Natural killer cell (primary cell): ENCODE data around the gene FBN1. TPM values are rescaled to one million over a fixed set of nuclear protein-coding genes. Genes with fewer than 3 reads are reported as not detected.

Experiments used
- ATAC-seq, 3 donors: fragments of 150-1000 bp in 2 of 3; fragments of 200-7000 bp in 1 of 3; cut with Tn5 transposase; 1 replicate in 1 of 3; 2 replicates in 2 of 3; pipeline ENCODE4 v1.10.0; 2021; ENCODE audit warnings: mild to moderate bottlenecking in 2 of 3, moderate library complexity in 2 of 3
- DNase-seq, 2 donors: peaks; one replicate each; pipeline versions ENCODE4 v3.0.0 to v3.0.0-alpha.2; 2013 to 2021; ENCODE audit warnings: mixed read lengths in 1 of 2
- H3K27ac ChIP-seq: one replicate; pipeline ENCODE4 v1.5.1; 2013; ENCODE audit warnings: mild to moderate bottlenecking, low read length
- H3K27me3 ChIP-seq: one replicate; pipeline ENCODE4 v1.6.1; 2013; ENCODE audit warnings: low read length; ENCODE audit not compliant: control insufficient read depth, insufficient read depth
- H3K36me3 ChIP-seq: one replicate; pipeline ENCODE4 v1.6.1; 2013; ENCODE audit warnings: low read length; ENCODE audit not compliant: control insufficient read depth, insufficient read depth
- H3K4me1 ChIP-seq: one replicate; pipeline ENCODE4 v1.6.1; 2013; ENCODE audit warnings: low read length; ENCODE audit not compliant: control insufficient read depth, insufficient read depth
- H3K4me3 ChIP-seq: one replicate; pipeline ENCODE4 v1.5.1; 2013; ENCODE audit warnings: low read length
- H3K9me3 ChIP-seq: one replicate; pipeline ENCODE4 v1.6.1; 2013; ENCODE audit warnings: low read length; ENCODE audit not compliant: control insufficient read depth, insufficient read depth
- H3K27ac Mint-ChIP-seq, 2 donors: one replicate each; pipeline ENCODE4 v1.8.0; 2022; ENCODE audit warnings: mild to moderate bottlenecking in 2 of 2, mixed read lengths in 2 of 2, moderate library complexity in 1 of 2
- H3K27me3 Mint-ChIP-seq, 2 donors: one replicate each; pipeline ENCODE4 v1.8.0; 2022; ENCODE audit warnings: low read depth in 2 of 2, mixed read lengths in 2 of 2
- H3K36me3 Mint-ChIP-seq: one replicate; pipeline ENCODE4 v1.8.0; 2022; ENCODE audit warnings: mixed read lengths
- H3K4me1 Mint-ChIP-seq, 2 donors: one replicate each; pipeline ENCODE4 v1.8.0; 2022; ENCODE audit warnings: mixed read lengths in 2 of 2
- H3K4me3 Mint-ChIP-seq: one replicate; pipeline ENCODE4 v1.8.0; 2022; ENCODE audit warnings: mild to moderate bottlenecking, moderate library complexity, mixed read lengths
- H3K9me3 Mint-ChIP-seq, 2 donors: one replicate each; pipeline ENCODE4 v1.8.0; 2022; ENCODE audit warnings: mixed read lengths in 2 of 2
- WGBS: methylation state at CpG from one replicate; pipeline ENCODE4 v1.1.7; 2013; ENCODE audit warnings: missing lambda C conversion rate; ENCODE audit not compliant: insufficient coverage; 5-methylcytosine and 5-hydroxymethylcytosine counted together
- intact Hi-C: fragments of 100-400 bp; cut with micrococcal nuclease; formaldehyde crosslinking; loops from one replicate; pipeline ENCODE4 v1.14.2; 2022
- total RNA-seq, 4 donors: library from RNA; stranded (reverse); fragments of 120-200 nt in 1 of 4; gene quantifications; one replicate each; pipeline versions ENCODE4 v1.2.3 to v1.2.4, GENCODE V29; 2013 to 2022
- TF ChIP-seq, protein P1 (sequence below): fragments of 200-600 bp; IDR thresholded peaks from one replicate; pipeline ENCODE4 v1.8.0; 2022; ENCODE audit warnings: antibody characterized with exemption

FBN1 gene
- total RNA-seq, 3 donors from 2014 or later (not counting 1 experiment from before 2014, with no cell fraction given) = 0.33 to 0.54 (median 0.33) TPM

GRCh38 chr15:48604567-48604966 is 40.9 kb downstream of the FBN1 start:
- Mint-ChIP-seq H3K4me3 (no peak overlapping the region), H3K27me3 (no peaks in the 10 kb centered on the region), H3K27ac (no peak overlapping the region), H3K9me3 (peaks cover 0 to 2% of the 10 kb centered on the region in 2 donors), H3K36me3 (no peaks in the 10 kb centered on the region), H3K4me1 (no peaks in the 10 kb centered on the region)
- intact Hi-C loops = no loop called here
- no peak for ATAC-seq
- H3K27ac ChIP-seq = no peak overlapping the region
- DNase-seq = no peak
- H3K4me3 ChIP-seq = no peak overlapping the region
- no peaks in the 10 kb centered on the region for H3K9me3 ChIP-seq
- TF ChIP-seq, protein P1, sequence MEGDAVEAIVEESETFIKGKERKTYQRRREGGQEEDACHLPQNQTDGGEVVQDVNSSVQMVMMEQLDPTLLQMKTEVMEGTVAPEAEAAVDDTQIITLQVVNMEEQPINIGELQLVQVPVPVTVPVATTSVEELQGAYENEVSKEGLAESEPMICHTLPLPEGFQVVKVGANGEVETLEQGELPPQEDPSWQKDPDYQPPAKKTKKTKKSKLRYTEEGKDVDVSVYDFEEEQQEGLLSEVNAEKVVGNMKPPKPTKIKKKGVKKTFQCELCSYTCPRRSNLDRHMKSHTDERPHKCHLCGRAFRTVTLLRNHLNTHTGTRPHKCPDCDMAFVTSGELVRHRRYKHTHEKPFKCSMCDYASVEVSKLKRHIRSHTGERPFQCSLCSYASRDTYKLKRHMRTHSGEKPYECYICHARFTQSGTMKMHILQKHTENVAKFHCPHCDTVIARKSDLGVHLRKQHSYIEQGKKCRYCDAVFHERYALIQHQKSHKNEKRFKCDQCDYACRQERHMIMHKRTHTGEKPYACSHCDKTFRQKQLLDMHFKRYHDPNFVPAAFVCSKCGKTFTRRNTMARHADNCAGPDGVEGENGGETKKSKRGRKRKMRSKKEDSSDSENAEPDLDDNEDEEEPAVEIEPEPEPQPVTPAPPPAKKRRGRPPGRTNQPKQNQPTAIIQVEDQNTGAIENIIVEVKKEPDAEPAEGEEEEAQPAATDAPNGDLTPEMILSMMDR = no peak
- H3K36me3 ChIP-seq = no peaks in the 10 kb centered on the region
- H3K27me3 ChIP-seq = no peaks in the 10 kb centered on the region
- H3K4me1 ChIP-seq = no peaks in the 10 kb centered on the region

DNA sequence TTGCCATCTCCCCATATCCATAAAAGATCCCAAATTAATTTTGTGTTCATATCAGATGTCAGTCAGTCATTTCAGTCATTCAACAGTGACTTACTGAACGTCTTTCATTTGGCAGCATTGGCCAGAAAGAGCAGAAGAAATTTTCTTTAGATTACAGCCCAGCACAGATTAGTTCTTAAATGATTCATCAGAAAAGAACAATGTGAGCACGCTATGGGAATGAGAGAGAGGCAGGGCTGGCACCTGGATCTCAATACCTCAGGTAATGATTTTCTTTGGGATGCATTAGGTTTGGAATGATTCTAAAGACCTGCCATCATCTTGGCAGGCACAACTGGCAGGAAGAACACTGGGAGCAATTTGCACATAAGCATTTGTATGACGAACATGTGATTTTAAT is 41.6 kb downstream of the FBN1 start:
- Histone ChIP-seq H3K27ac (no peak overlapping the region), H3K4me1 (no peaks in the 10 kb centered on the region), H3K36me3 (no peaks in the 10 kb centered on the region), H3K27me3 (no peaks in the 10 kb centered on the region), H3K4me3 (no peak overlapping the region), H3K9me3 (no peaks in the 10 kb centered on the region)
- Mint-ChIP-seq H3K4me1 (no peaks in the 10 kb centered on the region), H3K9me3 (peaks cover 0 to 2% of the 10 kb centered on the region in 2 donors), H3K36me3 (no peaks in the 10 kb centered on the region), H3K4me3 (no peak overlapping the region), H3K27me3 (no peaks in the 10 kb centered on the region), H3K27ac (no peak overlapping the region)
- no peak for ATAC-seq
- DNase-seq = no peak
- intact Hi-C loops = no loop called here
- TF ChIP-seq, protein P1 = no peak
- 86% methylated on average over 3 of the region's 3 CpGs for WGBS

GRCh38 chr15:48603123-48603500 is 42.4 kb downstream of the FBN1 start:
- no peak overlapping the region for H3K4me3 ChIP-seq
- Mint-ChIP-seq H3K9me3 (peaks cover 0 to 2% of the 10 kb centered on the region in 2 donors), H3K36me3 (no peaks in the 10 kb centered on the region), H3K27ac (no peak overlapping the region), H3K4me1 (no peaks in the 10 kb centered on the region), H3K27me3 (no peaks in the 10 kb centered on the region), H3K4me3 (no peak overlapping the region)
- DNase-seq = no peak
- H3K36me3 ChIP-seq = no peaks in the 10 kb centered on the region
- H3K4me1 ChIP-seq = no peaks in the 10 kb centered on the region
- H3K9me3 ChIP-seq = no peaks in the 10 kb centered on the region
- ATAC-seq = no peak
- intact Hi-C loops = no loop called here
- 94% methylated on average over 6 of the region's 6 CpGs for WGBS
- H3K27me3 ChIP-seq = no peaks in the 10 kb centered on the region
- no peak overlapping the region for H3K27ac ChIP-seq
- TF ChIP-seq, protein P1 = no peak

GRCh38 chr15:48602358-48603122 is 43.0 kb downstream of the FBN1 start:
- DNase-seq = no peak
- Histone ChIP-seq H3K27ac (no peak overlapping the region), H3K4me1 (no peaks in the 10 kb centered on the region), H3K9me3 (no peaks in the 10 kb centered on the region), H3K4me3 (no peak overlapping the region), H3K36me3 (no peaks in the 10 kb centered on the region), H3K27me3 (no peaks in the 10 kb centered on the region)
- H3K4me1 Mint-ChIP-seq = no peaks in the 10 kb centered on the region
- no peak for ATAC-seq
- TF ChIP-seq, protein P1 = no peak
- H3K36me3 Mint-ChIP-seq = no peaks in the 10 kb centered on the region
- WGBS = 67% methylated on average over 1 of the region's 4 CpGs
- H3K4me3 Mint-ChIP-seq = no peak overlapping the region
- H3K27ac Mint-ChIP-seq = no peak overlapping the region
- peaks cover 0 to 2% of the 10 kb centered on the region in 2 donors for H3K9me3 Mint-ChIP-seq
- H3K27me3 Mint-ChIP-seq = no peaks in the 10 kb centered on the region
- intact Hi-C loops = no loop called here
